Endothelial cell of umbilical vein (primary cell): ENCODE results near the gene TPMT.

Source experiments
- CTCF ChIP-seq, 2 donors: IDR thresholded peaks; 1 replicate in 1 of 2; 2 replicates in 1 of 2; pipeline ENCODE4 v1.5.1; 2011; ENCODE audit warnings: low read length in 2 of 2, mild to moderate bottlenecking in 2 of 2, moderate library complexity in 2 of 2, control low read depth in 1 of 2, inconsistent platforms in 1 of 2, low read depth in 1 of 2; ENCODE audit not compliant: insufficient read depth in 1 of 2; ENCODE audit errors: extremely low read depth in 1 of 2
- EZH2 ChIP-seq: IDR thresholded peaks from 2 replicates; pipeline ENCODE4 v1.6.1; 2012; ENCODE audit warnings: borderline replicate concordance, low read depth, mild to moderate bottlenecking, moderate library complexity, low read length, inconsistent platforms; ENCODE audit not compliant: severe bottlenecking
- JUN ChIP-seq: IDR thresholded peaks from 2 replicates; pipeline ENCODE4 v1.6.1; 2011; ENCODE audit warnings: borderline replicate concordance, low read depth; ENCODE audit not compliant: insufficient read length, insufficient read depth
- MAX ChIP-seq: IDR thresholded peaks from 2 replicates; pipeline ENCODE4 v1.6.1; 2011; ENCODE audit not compliant: insufficient read depth, insufficient read length
- MYC ChIP-seq: IDR thresholded peaks from one replicate; pipeline ENCODE4 v1.6.1; 2011; ENCODE audit warnings: mild to moderate bottlenecking, low read depth, low read length
- POLR2A ChIP-seq: IDR thresholded peaks from 2 replicates; pipeline ENCODE4 v1.6.1; 2012; ENCODE audit warnings: low read depth, mild to moderate bottlenecking, control low read depth, low read length
- POLR2AphosphoS5 ChIP-seq: IDR thresholded peaks from 2 replicates; pipeline ENCODE4 v1.6.1; 2012; ENCODE audit warnings: low read depth, mild to moderate bottlenecking, control low read depth, low read length, moderate library complexity; ENCODE audit not compliant: insufficient read depth

DNA sequence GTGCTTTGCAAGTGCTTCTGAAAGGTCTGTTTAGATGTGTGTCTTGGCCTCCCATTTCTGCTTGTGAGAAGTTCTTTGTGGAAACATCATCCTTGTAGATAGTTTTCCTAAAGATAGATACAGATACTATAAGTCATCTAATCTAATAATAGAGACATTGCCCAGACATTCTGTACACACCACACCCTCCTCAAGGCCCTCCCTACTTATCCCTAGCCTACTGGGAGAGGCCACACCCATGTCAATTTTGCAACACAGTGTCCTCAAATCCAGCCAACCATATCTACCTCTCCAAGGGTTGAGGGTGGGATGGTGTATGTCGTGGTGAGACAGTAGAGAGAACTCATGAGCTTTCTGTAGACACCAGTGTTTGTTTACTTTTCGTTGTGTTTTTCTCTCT lies 6.6 kb upstream of the TPMT start:
- TF ChIP-seq CTCF (IDR thresholded peaks at IDR 0.05; ENCODE audit: extremely low read depth in 1 of 2, insufficient read depth in 1 of 2, low read depth in 1 of 2, low read length in 2 of 2), result no peak
- no peak for TF ChIP-seq MYC
- TF ChIP-seq MAX, result no peak
- TF ChIP-seq EZH2, result no peak
- TF ChIP-seq POLR2AphosphoS5, result no peak
- TF ChIP-seq POLR2A, result no peak
- no peak for TF ChIP-seq JUN
